ENCODE measurements around the gene SYT8.

DNA sequence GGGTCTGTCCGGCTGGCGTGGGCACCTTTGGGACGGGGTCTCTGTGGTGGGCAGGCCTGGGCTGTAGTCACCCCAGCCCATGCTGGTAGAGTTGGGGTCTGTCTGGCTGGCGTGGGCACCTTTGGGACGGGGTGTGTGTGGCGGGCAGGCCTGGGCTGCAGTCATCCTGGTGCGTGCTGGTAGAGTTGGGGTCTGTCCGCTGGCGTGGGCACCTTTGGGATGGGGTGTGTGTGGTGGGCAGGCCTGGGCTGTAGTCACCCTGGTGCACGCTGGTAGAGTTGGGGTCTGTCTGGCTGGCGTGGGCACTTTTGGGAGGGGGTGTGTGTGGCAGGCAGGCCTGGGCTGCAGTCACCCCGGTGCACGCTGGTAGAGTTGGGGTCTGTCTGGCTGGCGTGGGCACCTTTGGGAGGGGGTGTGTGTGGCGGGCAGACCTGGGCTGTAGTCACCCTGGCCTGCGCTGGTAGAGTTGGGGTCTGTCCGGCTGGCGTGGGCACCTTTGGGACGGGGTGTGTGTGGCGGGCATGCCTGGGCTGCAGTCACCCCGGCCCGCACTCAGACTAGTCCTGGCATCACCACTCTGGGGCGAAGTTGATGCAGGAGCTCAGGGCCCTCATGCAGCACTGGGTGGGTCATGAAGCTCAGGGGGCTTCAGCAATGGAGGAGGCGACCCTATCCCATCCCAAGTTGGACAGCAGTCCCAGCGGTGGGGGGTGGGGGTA, 37.6 kb downstream of the SYT8 start:
- TF ChIP-seq CTCF (IDR thresholded peaks at IDR 0.05; ENCODE audit: poor library complexity, severe bottlenecking) (no peak), EZH2 (IDR thresholded peaks at IDR 0.05; ENCODE audit: borderline replicate concordance, insufficient read depth, low read length, poor library complexity, severe bottlenecking) (no peak), TAF1 (IDR thresholded peaks at IDR 0.05; ENCODE audit: low read depth) (no peak), RAD21 (conservative IDR thresholded peaks at IDR 0.05) (no peak), REST (IDR thresholded peaks at IDR 0.05; ENCODE audit: borderline replicate concordance) (no peak)

Measured in neural cell (in vitro differentiated cells).